COR-L47 (cell line): ENCODE results near the gene VEPH1.

ENCODE experiments used
- DNase-seq: peaks from one replicate; lab custom pipeline; 2025; lab: John Stamatoyannopoulos, UW

Gene VEPH1

DNA sequence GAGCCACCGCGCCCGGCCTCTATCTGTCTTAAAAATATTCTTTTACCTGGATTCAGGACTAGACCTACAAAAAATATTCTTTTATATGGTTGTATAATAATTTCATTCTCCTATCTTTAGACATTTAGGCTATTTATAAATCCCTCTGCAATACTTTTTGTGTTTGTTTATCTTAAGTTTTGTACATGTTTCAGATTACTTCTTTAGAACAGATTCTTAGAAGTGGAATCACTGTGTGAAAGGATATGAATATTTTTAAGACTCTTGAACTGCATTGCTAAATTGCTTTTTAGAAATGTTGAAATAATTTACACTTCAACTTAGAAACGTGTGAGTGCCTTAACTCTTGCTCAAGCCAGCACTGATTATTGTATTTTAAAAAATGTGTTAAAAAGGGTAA, 197.8 kb downstream of the VEPH1 start:
- no peak for DNase-seq

DNA sequence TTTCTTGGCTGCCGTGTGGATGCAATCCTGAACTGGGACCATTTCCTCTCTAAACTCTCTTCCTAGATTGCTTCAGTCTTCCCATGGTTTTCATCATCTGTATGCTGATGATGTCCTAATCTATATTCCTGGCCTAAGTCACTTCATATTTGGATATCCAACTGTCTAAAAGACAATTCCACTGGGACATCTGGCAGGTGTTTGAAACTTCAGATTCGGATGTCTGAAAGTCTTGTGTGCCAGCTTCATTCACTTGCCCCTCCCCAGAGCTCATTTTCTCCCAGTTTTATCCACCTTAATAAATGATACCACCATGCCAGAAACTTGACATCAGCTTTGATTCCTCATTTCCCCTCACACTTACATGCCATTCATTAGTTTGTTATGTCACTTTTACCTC, 201.5 kb downstream of the VEPH1 start:
- DNase-seq = no peak

DNA sequence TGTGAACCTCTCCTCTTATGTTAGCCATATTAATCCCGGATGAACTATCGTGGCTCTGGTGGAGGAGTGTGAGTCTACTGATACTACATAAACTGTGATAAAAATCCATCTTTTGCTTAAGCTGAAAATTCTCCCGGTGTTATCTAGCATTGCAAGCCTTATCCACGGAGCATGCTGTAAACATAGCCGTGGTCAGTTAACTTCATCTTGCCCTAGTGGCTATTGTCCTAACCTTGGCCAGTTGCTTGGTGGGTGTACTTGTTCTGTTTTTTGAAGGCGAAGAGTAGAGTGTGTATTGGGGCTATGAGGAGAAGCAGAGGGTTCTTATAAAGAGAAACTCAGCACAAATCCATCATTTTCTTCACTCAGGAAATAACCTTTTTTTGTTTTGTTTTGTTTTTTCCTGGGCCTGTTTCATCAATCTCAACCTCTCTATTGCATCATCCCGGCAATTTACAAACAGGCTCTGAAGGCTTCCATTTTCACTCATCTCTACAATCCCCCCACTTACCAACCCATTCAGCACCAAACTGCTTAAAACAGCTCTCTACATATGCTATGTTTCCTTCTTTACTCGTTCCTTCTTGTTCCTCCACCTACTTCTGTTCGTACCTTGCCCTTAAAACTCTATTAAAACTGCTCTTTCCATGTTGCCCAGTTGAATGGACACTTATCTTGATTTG, 202.1 kb downstream of the VEPH1 start:
- no peak for DNase-seq

DNA sequence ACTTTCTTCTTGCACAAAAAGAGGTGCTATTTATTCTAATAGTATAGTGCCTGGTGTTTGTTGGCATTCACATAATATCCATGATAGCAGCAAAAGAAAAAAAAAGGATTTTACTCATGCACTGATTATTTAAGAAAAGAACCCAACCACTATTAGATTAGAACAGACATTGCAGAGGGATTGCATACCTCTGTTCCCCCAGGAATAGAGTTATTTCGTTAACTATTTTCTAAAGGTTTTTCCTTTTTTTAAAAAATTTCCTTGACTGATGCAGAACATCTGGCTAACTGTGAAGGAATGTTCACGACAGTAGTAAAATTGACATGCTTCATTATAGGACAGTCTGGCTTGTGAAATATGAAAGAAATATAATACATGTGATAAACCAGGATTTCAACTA, 203.1 kb downstream of the VEPH1 start:
- DNase-seq = no peak

DNA sequence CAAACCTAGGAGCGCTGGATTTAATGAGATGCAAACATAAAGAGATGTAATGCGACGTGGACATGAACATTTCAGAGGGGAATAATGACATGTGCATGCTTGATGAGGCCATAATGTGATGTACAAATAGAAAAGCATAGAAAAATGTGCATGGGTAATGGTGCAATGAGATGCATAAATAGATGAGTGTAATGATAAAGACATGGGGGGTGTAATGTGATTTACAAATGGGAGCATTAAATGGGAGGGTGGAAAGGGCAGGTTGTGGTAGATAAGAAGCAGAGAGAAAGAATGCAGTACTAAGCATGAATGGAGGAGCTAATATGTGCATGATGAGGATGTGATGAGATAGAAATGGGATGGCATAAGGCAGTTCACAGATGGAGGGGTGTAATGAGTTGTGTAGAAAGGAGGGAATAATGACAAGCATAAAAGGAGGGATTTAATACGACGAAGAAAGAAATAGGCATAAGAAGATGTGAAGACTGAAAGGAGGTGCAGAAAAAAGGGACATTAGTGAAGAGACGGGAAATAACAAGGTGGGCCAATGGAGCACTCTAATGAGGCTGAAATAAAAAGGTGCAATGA, 205.8 kb downstream of the VEPH1 start:
- DNase-seq = no peak

DNA sequence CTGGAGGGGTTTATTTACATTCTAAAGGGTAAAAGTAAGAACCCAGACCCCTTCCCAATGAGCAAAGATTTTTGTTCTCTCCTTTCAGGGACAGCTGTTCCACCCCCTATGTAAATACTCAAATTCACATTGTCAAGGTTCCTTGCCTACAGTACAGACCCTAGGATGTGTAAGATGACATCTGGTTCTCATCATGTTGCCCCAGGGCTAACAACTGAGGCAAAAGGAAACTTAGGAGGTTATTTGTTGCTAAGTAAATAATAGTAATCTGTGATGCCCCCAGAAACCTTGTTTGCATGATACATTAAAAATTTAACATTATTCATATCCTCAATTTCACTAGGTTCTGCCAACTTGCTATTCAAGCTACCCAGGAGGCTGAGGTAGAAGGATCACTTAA, 208.3 kb downstream of the VEPH1 start:
- DNase-seq = no peak

DNA sequence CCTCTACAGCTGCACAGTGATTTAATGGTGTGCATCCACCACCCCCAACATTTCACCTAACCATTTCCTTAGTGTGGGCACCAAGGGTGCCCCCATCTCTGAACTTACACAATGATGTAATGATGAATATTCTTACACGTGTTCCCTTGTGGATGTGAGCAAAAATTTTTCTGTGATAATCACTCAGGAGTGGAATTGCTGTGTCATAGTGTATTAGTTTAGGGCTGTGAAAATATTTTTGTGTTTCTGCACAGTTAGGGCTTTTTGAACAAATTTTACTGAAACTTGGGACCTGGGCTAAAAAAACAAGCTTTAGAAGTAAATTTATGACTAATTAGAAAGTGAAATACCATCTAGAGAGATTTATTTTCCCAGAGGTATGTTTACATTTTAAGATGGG, 208.7 kb downstream of the VEPH1 start:
- no peak for DNase-seq

DNA sequence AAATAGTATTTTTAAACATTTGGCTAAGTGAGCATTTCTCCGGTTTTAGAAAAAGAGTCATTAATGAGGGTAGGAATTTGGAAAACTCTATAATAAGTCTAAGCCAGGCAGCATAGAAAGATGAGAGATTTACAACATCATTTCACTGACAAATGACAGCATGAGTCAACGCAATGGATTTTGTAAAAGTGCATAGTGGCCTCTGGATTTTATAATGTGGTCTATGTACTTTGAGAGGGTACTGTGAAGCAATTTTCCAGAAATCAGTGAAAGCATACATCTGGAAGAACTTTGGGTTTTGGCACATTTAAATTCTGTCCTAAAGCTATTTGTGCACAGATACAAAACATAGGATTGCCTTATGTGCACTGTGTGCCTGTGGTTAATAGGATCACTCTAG, 212.4 kb downstream of the VEPH1 start:
- no peak for DNase-seq

DNA sequence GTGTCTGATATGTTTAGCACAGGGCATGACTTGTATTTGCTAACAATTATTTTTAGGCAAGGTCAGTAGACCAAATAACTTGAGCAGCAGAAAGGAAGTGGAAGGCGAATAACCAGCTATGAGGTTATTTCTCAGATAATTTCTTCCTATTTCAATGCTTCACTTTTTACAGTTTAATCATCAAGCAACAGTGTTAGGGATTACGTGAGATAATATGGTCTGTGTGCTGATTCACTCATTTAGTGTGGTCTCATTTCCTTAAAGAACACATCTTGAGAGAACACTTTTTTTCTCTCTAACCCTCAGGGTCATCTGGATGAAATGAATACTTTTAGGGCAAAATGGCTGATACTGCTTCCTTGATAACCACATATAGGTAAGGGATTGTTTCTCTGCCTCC, 217.2 kb downstream of the VEPH1 start:
- DNase-seq = no peak

DNA sequence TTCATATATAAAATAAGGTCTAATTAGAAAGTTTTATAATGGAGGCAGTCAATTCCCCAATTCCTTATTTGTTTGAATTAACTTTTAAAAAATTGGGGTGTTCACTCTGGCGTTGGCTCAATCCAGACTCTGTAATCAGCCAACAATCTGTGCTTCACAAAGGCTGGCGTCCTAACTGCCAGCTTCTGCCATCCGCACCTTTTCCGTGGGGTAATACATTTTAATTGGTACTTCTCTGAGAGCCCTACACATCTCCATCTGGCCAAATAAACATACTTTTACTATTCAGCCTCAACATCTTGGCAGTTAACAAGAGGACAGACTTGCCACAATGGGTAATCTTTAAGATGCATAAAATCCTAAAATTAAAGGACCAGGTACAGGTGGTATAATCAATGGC, 218.1 kb downstream of the VEPH1 start:
- DNase-seq = no peak

DNA sequence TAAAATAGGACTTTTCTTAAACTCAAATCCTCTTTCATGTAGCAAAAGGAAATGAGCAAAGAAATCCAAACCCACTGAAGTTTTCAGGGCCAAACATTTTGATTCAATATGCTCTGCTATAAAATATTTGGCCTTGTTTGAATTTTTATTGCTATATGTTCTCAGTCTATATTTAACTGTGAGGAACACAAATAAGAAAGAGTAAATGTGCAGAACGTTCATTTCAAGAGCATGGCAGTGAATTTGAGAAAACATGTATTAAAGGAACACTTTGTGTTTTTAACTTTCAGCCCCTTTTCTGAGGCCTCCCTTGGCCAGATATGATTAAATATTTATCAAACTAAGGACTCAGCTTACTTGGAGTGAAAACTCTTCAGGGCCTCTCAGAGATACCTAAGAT, 218.5 kb downstream of the VEPH1 start:
- no peak for DNase-seq

DNA sequence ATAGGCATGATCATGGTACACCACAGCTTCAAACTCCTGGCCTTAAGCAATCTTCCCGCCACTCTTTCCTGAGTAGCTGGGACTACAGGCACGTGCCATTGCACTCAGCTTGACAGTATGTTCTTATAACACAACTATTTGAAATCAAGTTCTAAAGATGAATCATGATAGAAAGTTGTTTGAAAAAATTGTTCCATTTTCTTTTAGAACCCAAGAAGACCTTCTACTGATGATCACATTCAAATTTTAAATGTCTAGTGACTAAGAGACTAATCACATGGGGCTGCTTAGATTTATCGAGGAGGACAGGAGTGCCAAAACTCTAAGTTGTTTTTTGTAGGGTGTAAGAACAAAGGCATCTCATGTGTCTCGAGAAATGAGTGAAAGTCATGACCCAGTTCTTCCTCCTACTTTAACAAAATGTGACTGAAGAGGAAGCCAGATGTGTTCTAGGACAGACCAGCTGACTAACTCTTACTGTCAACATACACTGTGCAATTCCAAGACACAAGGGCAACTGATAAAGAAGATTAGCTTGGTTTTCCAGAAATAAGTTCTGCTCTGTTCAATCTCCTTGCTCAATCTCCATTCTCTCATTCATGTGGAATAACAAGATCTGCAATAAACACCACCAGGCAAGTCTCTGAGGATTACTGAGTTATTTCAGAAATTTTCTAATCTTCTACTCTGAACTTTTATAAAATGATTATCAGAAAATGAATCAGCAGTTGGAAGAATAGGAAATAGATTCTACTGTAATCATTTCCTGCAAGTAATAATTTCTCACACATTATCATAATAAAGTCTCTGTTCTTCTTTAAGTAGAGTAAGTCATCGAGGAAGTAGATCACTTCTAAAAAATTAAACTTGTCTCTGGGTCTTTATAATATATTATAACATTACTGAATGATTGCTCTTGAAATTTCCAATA, 220.7 kb downstream of the VEPH1 start:
- DNase-seq = no peak

DNA sequence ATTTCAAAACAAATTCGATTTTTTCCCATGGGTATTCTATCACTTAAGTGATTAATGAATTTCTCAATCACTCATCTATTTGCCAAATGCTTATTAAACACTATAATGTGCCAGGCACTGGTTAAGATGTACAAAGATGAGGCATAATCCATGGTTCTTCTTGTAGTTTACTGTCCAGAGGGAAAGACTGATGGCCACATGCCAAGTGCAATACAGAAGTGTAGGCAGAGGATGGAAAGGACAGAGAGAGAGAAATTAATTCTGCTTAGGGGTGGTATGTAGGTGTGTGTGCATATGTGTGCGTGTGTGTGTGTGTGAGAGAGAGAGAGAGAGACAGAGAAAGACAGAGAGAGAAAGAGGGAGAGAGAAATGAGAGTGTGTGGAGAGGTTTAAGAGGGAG, 222.4 kb downstream of the VEPH1 start:
- no peak for DNase-seq

DNA sequence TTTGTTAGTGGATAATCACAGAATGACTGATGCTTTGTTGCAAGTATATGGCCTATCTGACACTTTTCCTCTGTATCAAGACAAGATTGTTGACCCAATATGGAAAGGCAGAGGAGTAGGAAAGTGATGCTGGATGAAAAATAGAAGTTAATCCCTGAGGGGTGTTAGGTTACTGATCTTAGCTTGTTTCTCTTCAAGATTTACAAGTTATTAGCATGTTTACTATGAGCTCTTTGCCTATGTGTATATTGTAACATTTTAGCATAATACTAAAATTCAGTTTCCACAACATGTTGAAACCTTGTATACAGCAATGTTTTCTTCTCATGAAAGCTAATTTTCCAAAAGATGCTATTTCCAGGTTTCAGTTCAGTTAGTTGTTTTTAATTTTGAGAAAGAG, 222.9 kb downstream of the VEPH1 start:
- DNase-seq = no peak

DNA sequence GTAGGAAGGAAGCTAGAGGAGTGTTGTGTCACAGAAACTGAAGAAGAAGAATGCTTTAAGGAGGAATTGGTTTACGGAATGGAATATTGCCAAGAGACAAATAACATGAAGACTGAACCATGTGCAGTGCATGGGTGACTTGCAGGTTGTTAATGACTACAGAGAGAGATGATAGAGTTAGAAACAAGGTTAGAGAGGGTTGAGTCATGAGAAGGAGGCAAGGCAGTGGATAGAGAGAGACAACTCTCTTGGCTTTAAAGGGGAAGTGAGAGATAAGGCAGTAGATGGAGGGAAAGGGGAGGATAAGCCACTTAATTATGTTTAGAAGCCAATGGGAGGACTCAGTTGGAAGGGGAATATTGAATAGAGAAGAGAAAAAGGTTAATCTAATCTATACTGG, 224.0 kb downstream of the VEPH1 start:
- no peak for DNase-seq

DNA sequence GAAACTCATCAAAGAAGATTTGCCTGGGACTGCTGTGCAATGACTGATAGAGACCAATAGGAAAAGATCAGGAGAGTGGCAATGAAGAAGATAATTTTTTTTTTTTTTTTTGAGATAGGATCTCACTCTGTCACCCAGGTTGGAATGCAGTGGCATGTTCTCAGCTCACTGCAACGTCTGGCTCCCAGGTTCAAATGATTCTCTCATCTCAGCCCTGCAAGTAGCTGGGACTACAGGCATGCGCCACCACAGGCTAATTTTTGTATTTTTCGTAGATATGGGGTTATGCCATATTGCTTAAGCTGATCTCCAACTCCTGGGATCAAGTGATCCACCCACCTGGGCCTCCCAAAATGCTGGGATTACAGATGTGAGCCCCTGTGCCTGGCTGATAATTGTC, 226.4 kb downstream of the VEPH1 start:
- no peak for DNase-seq

DNA sequence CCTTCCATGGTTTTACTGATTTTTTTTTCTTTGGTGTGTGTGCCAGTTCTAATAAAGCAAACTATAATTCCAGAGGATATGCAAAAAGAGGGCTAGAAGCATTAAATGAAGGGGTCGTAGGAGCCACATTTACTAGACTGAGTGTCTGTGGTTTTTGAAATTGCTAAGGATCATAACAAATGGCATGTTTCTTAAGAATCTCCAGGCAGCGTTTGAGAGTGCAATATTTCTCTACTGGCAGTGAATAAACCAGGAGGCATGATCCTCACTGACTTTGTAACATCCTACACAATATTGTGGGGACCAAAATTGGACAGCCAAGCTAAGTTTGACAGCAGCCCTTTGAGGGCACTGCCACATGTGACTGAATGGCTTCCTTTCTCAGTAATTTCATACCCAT, 227.4 kb downstream of the VEPH1 start:
- DNase-seq = no peak

DNA sequence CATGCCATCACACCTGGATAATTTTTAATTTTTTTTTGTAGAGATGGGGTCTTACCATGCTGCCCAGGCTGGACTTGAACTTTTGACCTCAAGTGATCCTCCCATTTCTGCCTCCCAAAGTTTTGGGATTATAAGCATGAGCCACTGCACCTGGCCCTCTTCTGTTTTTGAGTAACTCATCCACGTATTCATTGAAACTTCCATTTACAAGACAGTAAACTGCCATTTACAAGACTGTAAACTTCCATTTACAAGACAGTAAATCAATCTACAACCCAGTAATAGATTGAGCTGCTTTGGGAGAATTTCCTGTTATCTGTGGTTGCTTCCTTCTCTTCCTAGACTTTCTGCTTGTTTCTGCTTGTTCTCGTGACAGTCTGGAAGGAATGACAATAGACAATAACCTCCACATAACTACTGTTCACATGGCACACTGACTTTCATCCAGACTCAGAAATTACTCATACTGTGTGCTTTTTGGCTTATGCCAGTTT, 228.5 kb downstream of the VEPH1 start:
- no peak for DNase-seq

DNA sequence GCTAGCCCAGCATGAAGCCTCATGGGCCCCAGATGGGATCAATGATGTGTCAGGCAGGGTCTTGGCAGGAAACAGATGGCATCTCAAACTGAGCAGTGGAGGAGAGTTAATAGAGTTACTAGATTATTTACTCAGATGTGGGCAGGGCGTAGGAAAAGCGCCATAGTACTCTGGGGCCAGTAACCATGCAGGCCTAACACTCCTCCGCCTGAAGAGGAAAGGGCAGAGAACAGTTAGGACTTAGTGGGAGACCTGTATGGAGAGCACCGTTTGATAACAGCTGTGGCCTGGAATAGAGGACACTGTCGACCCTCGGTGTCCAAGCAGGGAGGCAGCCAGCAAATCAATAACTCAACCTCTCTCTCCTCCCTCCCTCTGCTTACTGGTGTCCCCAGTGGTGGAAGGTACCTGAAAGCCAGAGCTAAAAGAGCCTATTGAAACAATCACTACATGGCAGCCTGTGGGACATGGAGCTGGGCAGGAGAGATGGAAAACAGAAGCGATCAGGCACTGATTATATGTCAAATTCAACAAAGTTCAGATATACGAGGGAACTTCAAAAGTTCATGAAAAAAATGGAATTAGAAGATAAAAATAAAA, 231.8 kb downstream of the VEPH1 start:
- no peak for DNase-seq

DNA sequence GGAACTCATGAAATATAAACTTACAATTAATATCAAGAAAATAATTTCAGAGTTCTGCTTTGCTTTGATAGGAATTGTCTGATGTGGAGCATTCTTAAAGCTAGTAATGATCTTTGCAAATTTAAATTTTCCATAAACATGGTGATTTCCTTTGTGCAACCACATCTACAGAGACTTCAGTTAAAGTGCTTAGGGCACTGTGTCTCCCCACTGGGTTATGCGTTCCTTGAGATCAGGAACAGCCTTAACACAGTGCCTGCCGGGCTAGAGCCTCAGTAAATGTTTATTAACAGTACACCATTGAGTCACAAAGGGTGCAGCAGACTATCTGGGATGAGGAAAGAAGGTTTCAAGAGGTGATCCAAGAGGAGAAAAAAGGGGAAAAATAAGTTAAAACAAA, 235.2 kb downstream of the VEPH1 start:
- DNase-seq = no peak

DNA sequence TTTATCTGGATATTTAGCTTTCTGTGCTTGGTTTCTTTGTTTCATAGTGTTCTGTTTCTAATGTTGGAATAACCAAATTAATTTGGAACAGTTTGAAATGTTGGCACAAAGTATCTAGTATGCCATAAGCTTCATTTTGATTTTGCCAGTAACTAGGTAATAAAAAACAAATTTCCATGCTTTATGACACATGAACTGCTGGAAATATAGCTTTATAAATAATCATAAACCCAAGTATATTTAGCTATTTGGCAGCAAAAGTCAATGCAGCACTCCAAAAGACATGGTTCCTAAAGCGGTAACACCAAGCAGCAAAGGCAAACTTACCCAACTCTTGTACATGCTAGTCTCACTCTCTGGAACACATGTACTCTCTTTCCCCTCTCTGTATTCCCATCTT, 237.3 kb downstream of the VEPH1 start:
- no peak for DNase-seq

DNA sequence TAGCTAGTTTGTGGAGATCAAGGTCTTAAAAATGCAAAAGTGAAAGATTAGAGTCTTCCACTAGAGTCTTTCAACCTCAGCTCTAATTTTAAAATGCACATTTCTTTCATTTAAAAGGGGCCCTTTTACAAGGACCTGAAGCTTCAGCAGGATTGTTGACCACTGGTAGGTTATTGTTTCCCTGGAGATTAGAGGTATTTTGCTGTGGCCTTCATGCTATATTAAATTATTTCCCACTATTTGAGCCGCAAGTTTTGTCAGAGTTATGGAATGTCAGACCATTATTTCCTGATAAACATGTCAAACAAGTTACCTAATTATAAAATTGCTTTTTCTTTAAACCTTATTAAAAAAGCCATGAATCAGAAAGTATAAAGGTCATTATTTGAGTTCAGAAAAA, 240.2 kb downstream of the VEPH1 start:
- DNase-seq = no peak

DNA sequence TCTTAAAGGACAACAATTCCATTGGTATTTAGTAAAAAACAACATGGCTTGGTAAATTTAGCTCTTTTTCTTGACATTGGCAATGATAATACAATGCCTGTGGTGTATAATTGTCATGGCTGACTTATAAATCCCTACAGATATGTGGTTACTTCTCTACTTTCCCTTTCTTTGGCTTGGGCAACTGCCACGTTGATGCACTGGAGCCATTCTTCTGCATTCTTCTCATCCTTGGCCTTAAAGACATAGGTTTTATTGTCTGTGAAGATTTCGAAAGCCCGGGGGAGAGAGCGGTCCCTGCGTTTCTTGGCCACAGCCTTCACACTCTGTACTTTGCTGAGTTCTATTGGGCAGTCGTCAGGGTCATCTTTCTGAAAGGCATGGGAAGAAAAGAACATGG, 242.2 kb downstream of the VEPH1 start:
- no peak for DNase-seq
